ENCODE results near the gene LGR5.

DNA sequence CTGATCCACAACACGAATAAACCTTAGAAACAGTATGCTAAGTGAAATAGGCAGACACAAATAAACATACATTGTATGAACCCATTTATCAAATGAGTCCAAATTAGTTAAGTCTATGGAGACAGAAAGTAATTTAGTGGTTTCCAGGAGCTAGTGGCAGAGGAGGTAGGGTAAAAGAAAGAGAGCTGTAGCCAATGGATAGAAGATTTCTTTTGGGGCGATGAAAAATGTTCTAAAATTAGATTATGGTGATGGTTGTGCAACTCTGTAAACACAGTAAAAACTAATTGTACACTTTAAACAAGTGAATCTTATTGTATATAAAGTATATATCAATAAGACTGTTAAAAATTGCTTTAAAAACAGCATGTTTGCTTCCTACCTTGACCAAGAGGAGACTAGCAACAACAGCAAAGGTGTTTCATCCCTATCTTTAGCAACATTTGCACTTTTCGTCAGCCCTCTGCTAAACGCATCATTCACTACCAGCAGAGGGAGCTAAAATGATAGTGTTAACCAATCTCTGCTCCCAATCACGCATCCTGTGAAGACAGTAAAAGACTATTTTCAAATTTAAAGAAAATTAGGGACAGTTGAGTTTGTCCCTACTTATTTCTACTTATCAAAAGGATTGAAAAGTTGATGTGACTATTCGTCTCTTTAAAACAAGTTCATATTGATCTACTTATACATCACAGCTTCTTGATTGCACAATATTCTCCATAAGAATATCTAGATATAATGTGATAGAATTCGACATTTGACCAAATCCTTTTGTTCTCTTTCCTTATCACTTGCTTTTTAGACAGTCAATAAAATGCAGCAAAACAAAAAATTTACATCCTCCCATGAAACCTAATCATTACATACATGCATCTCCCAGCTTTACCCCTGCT, 24.0 kb upstream of the LGR5 start:
- TF ChIP-seq CTCF (conservative IDR thresholded peaks at IDR 0.05) (peak; percentile 75), EZH2 (IDR thresholded peaks at IDR 0.05; ENCODE audit: low read depth) (no peak)
